Kidney (tissue), 14 donors: ENCODE data around the gene GHRH. TPM values are rescaled to one million over a fixed set of nuclear protein-coding genes. Genes with fewer than 3 reads are reported as not detected.

Experiments
- DNase-seq, 5 donors: peaks; one replicate each; pipeline ENCODE4 v3.0.0-alpha.2; 2013 to 2020
- FAIRE-seq: peaks from 2 replicates; lab custom pipeline; 2012; peaks lifted over from hg19 to GRCh38; lab: Jason Lieb, UNC
- H3K27ac ChIP-seq, 2 donors: one replicate each; pipeline ENCODE4 v1.7.0; 2013; ENCODE audit warnings: low read depth in 2 of 2, low read length in 2 of 2, inconsistent platforms in 1 of 2
- H3K27me3 ChIP-seq: one replicate; pipeline ENCODE4 v1.7.1; 2013; ENCODE audit warnings: low read length, inconsistent platforms; ENCODE audit not compliant: control insufficient read depth, insufficient read depth
- H3K36me3 ChIP-seq, 3 donors: one replicate each; pipeline versions ENCODE4 v1.7.0 to v1.7.1; 2013; ENCODE audit warnings: low read length in 3 of 3, control low read depth in 1 of 3, inconsistent platforms in 1 of 3; ENCODE audit not compliant: insufficient read depth in 3 of 3, control insufficient read depth in 2 of 3
- H3K4me1 ChIP-seq, 3 donors: one replicate each; pipeline versions ENCODE4 v1.7.0 to v1.7.1; 2013; ENCODE audit warnings: low read length in 3 of 3, inconsistent platforms in 1 of 3, low read depth in 1 of 3; ENCODE audit not compliant: control insufficient read depth in 2 of 3, insufficient read depth in 2 of 3
- H3K4me3 ChIP-seq, 3 donors: one replicate each; pipeline versions ENCODE4 v1.7.0 to v1.8.1; 2013; ENCODE audit warnings: low read length in 3 of 3, control low read depth in 1 of 3, inconsistent platforms in 1 of 3
- H3K9ac ChIP-seq, 3 donors: one replicate each; pipeline versions ENCODE4 v1.7.0 to v1.7.1; 2013; ENCODE audit warnings: low read length in 3 of 3, control low read depth in 1 of 3, inconsistent platforms in 1 of 3
- H3K9me3 ChIP-seq, 3 donors: one replicate each; pipeline versions ENCODE4 v1.7.0 to v1.7.1; 2013; ENCODE audit warnings: low read length in 3 of 3, control low read depth in 1 of 3, inconsistent platforms in 1 of 3; ENCODE audit not compliant: control insufficient read depth in 2 of 3, insufficient read depth in 1 of 3
- CTCF ChIP-seq: IDR thresholded peaks from 3 replicates; pipeline ENCODE4 v1.5.1; 2012; ENCODE audit warnings: mild to moderate bottlenecking, moderate library complexity, borderline replicate concordance; ENCODE audit not compliant: insufficient read depth; ENCODE audit errors: extremely low read depth
- intact Hi-C: fragments of 100-400 bp; cut with DNase I; formaldehyde crosslinking; loops from one replicate; pipeline ENCODE4 v1.11.1; 2022
- polyA plus RNA-seq: library from polyadenylated mRNA; stranded (reverse); fragments of 350-450 nt; fragmentation: Illumina TruSeq; extraction: RNeasy Lipid Tissue Mini Kit (QIAGEN cat#74804); gene quantifications from one replicate; pipeline ENCODE4 v1.2.3, GENCODE V29; 2014; ENCODE audit warnings: low read depth, low replicate concordance; ENCODE audit not compliant: insufficient read depth
- total RNA-seq: library from RNA; stranded (reverse); fragmentation: NEBNext Ultra II Directional; extraction: Animal tissue kit (Norgen Biotek cat#: 25700); gene quantifications from one replicate; pipeline ENCODE4 v1.2.1, GENCODE V29; 2021
- donor health status: control.
- donor health status: control.
- donor health status: control.
- donor health status: control.
- donor health status: control.
- donor health status: DM: yes; HTN: yes; CAD: no.
- donor health status: Normal renal cell carcinoma (clear cell type).

GHRH gene
- total and polyA plus RNA-seq, 2 donors from 2014 or later, result not detected

- intact Hi-C loops, result no loop called here
- H3K4me1 ChIP-seq, result no peaks in the 10 kb centered on the region
- TF ChIP-seq CTCF, result no peak
- H3K9me3 ChIP-seq, result peaks cover 0 to 4% (median under 1%) of the 10 kb centered on the region in 3 donors
- H3K4me3 ChIP-seq, result no peak overlapping the region
- no peaks in the 10 kb centered on the region for H3K27me3 ChIP-seq
- H3K27ac ChIP-seq, result no peak overlapping the region
- H3K9ac ChIP-seq, result no peak overlapping the region
- FAIRE-seq, result no peak
- DNase-seq, result no peak
- H3K36me3 ChIP-seq, result no peaks in the 10 kb centered on the region
Observed at GRCh38 chr20:37249304-37249703, 12.3 kb downstream of the GHRH start.

GRCh38 chr20:37247547-37247946 lies 14.1 kb downstream of the GHRH start:
- intact Hi-C loops, result no loop called here
- Histone ChIP-seq H3K27ac (no peak overlapping the region), H3K27me3 (no peaks in the 10 kb centered on the region), H3K9me3 (no peaks in the 10 kb centered on the region), H3K4me1 (peaks cover 0 to 3% (median 0%) of the 10 kb centered on the region in 3 donors), H3K9ac (no peak overlapping the region), H3K4me3 (no peak overlapping the region), H3K36me3 (peaks cover 0 to under 1% (median 0%) of the 10 kb centered on the region in 3 donors)
- TF ChIP-seq CTCF, result no peak
- DNase-seq (no peak), FAIRE-seq (no peak)

GRCh38 chr20:37246736-37247135 lies 14.9 kb downstream of the GHRH start:
- no peak for TF ChIP-seq CTCF
- FAIRE-seq (no peak), DNase-seq (no peak)
- no peak overlapping the region for H3K9ac ChIP-seq
- intact Hi-C loops, result no loop called here
- no peak overlapping the region for H3K4me3 ChIP-seq
- peaks cover 0 to 3% (median 0%) of the 10 kb centered on the region in 3 donors for H3K4me1 ChIP-seq
- no peaks in the 10 kb centered on the region for H3K27me3 ChIP-seq
- H3K27ac ChIP-seq, result no peak overlapping the region
- peaks cover 0 to 8% (median 2%) of the 10 kb centered on the region in 3 donors for H3K36me3 ChIP-seq
- no peaks in the 10 kb centered on the region for H3K9me3 ChIP-seq
